ENCODE data around the gene TTC28.

DNA sequence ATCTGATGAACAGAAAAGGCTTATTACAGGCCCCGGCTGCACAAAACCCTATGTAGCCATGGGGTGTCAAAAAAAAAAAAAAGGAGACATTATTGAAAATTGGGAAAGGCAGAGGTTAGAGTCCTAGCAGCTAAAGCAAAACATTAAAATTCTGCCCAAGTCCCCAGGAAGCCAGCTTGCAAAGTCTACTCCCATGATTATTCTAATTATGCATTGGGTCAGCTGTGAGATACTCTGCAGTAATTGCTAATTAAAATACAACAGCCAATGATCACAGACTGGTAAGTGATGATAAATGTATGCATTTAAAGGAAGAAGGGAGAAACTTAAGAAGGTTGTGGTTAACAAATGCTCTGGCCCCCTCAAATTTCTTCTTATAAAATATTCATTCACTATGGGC, 473.7 kb downstream of the TTC28 start:
- TF ChIP-seq, protein P1, sequence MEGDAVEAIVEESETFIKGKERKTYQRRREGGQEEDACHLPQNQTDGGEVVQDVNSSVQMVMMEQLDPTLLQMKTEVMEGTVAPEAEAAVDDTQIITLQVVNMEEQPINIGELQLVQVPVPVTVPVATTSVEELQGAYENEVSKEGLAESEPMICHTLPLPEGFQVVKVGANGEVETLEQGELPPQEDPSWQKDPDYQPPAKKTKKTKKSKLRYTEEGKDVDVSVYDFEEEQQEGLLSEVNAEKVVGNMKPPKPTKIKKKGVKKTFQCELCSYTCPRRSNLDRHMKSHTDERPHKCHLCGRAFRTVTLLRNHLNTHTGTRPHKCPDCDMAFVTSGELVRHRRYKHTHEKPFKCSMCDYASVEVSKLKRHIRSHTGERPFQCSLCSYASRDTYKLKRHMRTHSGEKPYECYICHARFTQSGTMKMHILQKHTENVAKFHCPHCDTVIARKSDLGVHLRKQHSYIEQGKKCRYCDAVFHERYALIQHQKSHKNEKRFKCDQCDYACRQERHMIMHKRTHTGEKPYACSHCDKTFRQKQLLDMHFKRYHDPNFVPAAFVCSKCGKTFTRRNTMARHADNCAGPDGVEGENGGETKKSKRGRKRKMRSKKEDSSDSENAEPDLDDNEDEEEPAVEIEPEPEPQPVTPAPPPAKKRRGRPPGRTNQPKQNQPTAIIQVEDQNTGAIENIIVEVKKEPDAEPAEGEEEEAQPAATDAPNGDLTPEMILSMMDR (IDR thresholded peaks at IDR 0.05; ENCODE audit: insufficient read depth, low read length, poor library complexity, severe bottlenecking), result no peak
- TF ChIP-seq EZH2phosphoT487 (conservative IDR thresholded peaks at IDR 0.05; ENCODE audit: low read length), result no peak

Data from SU-DHL-6 (cell line).